Endothelial cell of umbilical vein (primary cell): ENCODE data around the gene S1PR5. TPM values are rescaled to one million over a fixed set of nuclear protein-coding genes. Genes with fewer than 3 reads are reported as not detected.

ENCODE experiments used
- BruUV-seq: library from RNA; stranded (reverse); fragments of 400-500 nt; replicated peaks from 2 replicates; lab custom pipeline; 2021; lab: Mats Ljungman, UMichigan
- CTCF ChIA-PET: fragments of 300-600, 350-600 bp; sonication (Branson Sonifier 250); formaldehyde crosslinking; loops from one replicate; lab custom pipeline; 2021; ENCODE audit warnings: antibody characterized with exemption, inconsistent platforms; lab: Charles Lee
- POLR2A ChIA-PET: fragments of 300-600, 350-600 bp; sonication (Branson Sonifier 250); formaldehyde crosslinking; loops from one replicate; lab custom pipeline; 2021; ENCODE audit warnings: antibody characterized with exemption, inconsistent platforms; lab: Charles Lee
- DNase-seq: peaks from one replicate; pipeline ENCODE4 v3.0.0-alpha.2; 2011; ENCODE audit warnings: low read depth, low spot score
- FAIRE-seq: peaks from 2 replicates; lab custom pipeline; 2011; peaks lifted over from hg19 to GRCh38; lab: Jason Lieb, UNC
- H2AFZ ChIP-seq: 2 replicates; pipeline ENCODE4 v1.6.0; 2012; ENCODE audit warnings: low read depth, low read length, control low read depth, inconsistent platforms
- H3K27ac ChIP-seq: 2 replicates; pipeline ENCODE4 v1.5.1; 2011; ENCODE audit warnings: low read depth, mild to moderate bottlenecking, control low read depth, low read length, moderate library complexity; ENCODE audit not compliant: insufficient read depth
- H3K27me3 ChIP-seq, 2 experiments: 2 replicates each; pipeline versions ENCODE4 v1.6.0 to v1.6.1; 2011; ENCODE audit warnings: low read length in 2 of 2, mixed read lengths in 1 of 2; ENCODE audit not compliant: control insufficient read depth in 2 of 2, insufficient read depth in 2 of 2
- H3K36me3 ChIP-seq, 2 experiments: 2 replicates in 1 of 2; 3 replicates in 1 of 2; pipeline ENCODE4 v1.5.1; 2011; ENCODE audit warnings: low read length in 2 of 2, mild to moderate bottlenecking in 1 of 2, moderate library complexity in 1 of 2; ENCODE audit not compliant: control insufficient read depth in 2 of 2, insufficient read depth in 2 of 2; ENCODE audit errors: extremely low read depth in 1 of 2
- H3K4me1 ChIP-seq: 3 replicates; pipeline ENCODE4 v1.5.1; 2011; ENCODE audit warnings: mild to moderate bottlenecking, low read length; ENCODE audit not compliant: control insufficient read depth, insufficient read depth; ENCODE audit errors: extremely low read depth
- H3K4me2 ChIP-seq: 2 replicates; pipeline ENCODE4 v1.6.1; 2011; ENCODE audit warnings: low read length, control low read depth, mixed read lengths; ENCODE audit not compliant: insufficient read depth
- H3K4me3 ChIP-seq, 3 experiments: fragments of 200-600 bp in 1 of 3; sonication (generic), shearing (Covaris generic) in 1 of 3; replicated peaks in 1 of 3; 2 replicates each; pipeline ENCODE4 v1.5.1; 2011 to 2016; ENCODE audit warnings: control low read depth in 3 of 3, low read length in 3 of 3, mild to moderate bottlenecking in 2 of 3, inconsistent platforms in 1 of 3, low read depth in 1 of 3, moderate library complexity in 1 of 3; ENCODE audit not compliant: insufficient read depth in 1 of 3
- H3K79me2 ChIP-seq: 2 replicates; pipeline ENCODE4 v1.6.0; 2012; ENCODE audit warnings: low read length, inconsistent platforms; ENCODE audit not compliant: control insufficient read depth, insufficient read depth
- H3K9ac ChIP-seq: replicated peaks from 2 replicates; pipeline ENCODE3; 2011; ENCODE audit warnings: low read length, control low read depth; ENCODE audit not compliant: insufficient read depth; ENCODE audit errors: extremely low read depth
- H3K9me1 ChIP-seq: replicated peaks from 3 replicates; pipeline ENCODE4 v1.6.0; 2011; ENCODE audit warnings: mild to moderate bottlenecking, low read length; ENCODE audit not compliant: control insufficient read depth, insufficient read depth; ENCODE audit errors: extremely low read depth
- H3K9me3 ChIP-seq: replicated peaks from 2 replicates; pipeline ENCODE4 v1.5.1; 2012; ENCODE audit warnings: low read length, inconsistent platforms; ENCODE audit not compliant: control insufficient read depth, insufficient read depth
- H4K20me1 ChIP-seq: replicated peaks from 2 replicates; pipeline ENCODE3; 2011; ENCODE audit warnings: mild to moderate bottlenecking, low read length; ENCODE audit not compliant: control insufficient read depth, insufficient read depth; ENCODE audit errors: extremely low read depth
- CTCF ChIP-seq, 2 donors: IDR thresholded peaks; 1 replicate in 1 of 2; 2 replicates in 1 of 2; pipeline ENCODE4 v1.5.1; 2011; ENCODE audit warnings: low read length in 2 of 2, mild to moderate bottlenecking in 2 of 2, moderate library complexity in 2 of 2, control low read depth in 1 of 2, inconsistent platforms in 1 of 2, low read depth in 1 of 2; ENCODE audit not compliant: insufficient read depth in 1 of 2; ENCODE audit errors: extremely low read depth in 1 of 2
- EZH2 ChIP-seq: IDR thresholded peaks from 2 replicates; pipeline ENCODE4 v1.6.1; 2012; ENCODE audit warnings: borderline replicate concordance, low read depth, mild to moderate bottlenecking, moderate library complexity, low read length, inconsistent platforms; ENCODE audit not compliant: severe bottlenecking
- FOS ChIP-seq: IDR thresholded peaks from 2 replicates; pipeline ENCODE4 v1.6.1; 2011; ENCODE audit warnings: mild to moderate bottlenecking, low read length, moderate library complexity, borderline replicate concordance; ENCODE audit not compliant: insufficient read depth
- GATA2 ChIP-seq: IDR thresholded peaks from 2 replicates; pipeline ENCODE4 v1.7.0; 2011; ENCODE audit warnings: low read depth, mild to moderate bottlenecking, moderate library complexity, mixed read lengths, low read length; ENCODE audit not compliant: insufficient read length, insufficient read depth
- JUN ChIP-seq: IDR thresholded peaks from 2 replicates; pipeline ENCODE4 v1.6.1; 2011; ENCODE audit warnings: borderline replicate concordance, low read depth; ENCODE audit not compliant: insufficient read length, insufficient read depth
- MAX ChIP-seq: IDR thresholded peaks from 2 replicates; pipeline ENCODE4 v1.6.1; 2011; ENCODE audit not compliant: insufficient read depth, insufficient read length
- MYC ChIP-seq: IDR thresholded peaks from one replicate; pipeline ENCODE4 v1.6.1; 2011; ENCODE audit warnings: mild to moderate bottlenecking, low read depth, low read length
- POLR2A ChIP-seq: IDR thresholded peaks from 2 replicates; pipeline ENCODE4 v1.6.1; 2012; ENCODE audit warnings: low read depth, mild to moderate bottlenecking, control low read depth, low read length
- POLR2AphosphoS5 ChIP-seq: IDR thresholded peaks from 2 replicates; pipeline ENCODE4 v1.6.1; 2012; ENCODE audit warnings: low read depth, mild to moderate bottlenecking, control low read depth, low read length, moderate library complexity; ENCODE audit not compliant: insufficient read depth
- dilution Hi-C: fragments of 300-500 bp; cut with MboI; formaldehyde crosslinking; loops from one replicate; pipeline ENCODE4 v1.15.0; 2019; ENCODE audit warnings: low sequenced_read_pairs; ENCODE audit not compliant: extremely low pct_ligation_motif_present
- intact Hi-C: fragments of 100-400 bp; cut with micrococcal nuclease; formaldehyde crosslinking; loops from one replicate; pipeline ENCODE4 v1.10.0; 2022
- polyA plus RNA-seq, 4 experiments: library from polyadenylated mRNA; depleted of rRNA in 3 of 4; stranded (reverse) in 3 of 4; unstranded in 1 of 4; fragments of >200 nt; gene quantifications; 2 replicates each; pipeline versions ENCODE4 v1.2.1 to v1.2.3, GENCODE V29; 2011 to 2012; ENCODE audit warnings: missing spikeins in 1 of 4
- total RNA-seq: library from RNA; stranded (reverse); gene quantifications from 2 replicates; pipeline ENCODE4 v1.2.3, GENCODE V29; 2021

The S1PR5 gene
- total and polyA plus RNA-seq, 2 donors (not counting 3 experiments of a cell fraction or from before 2014, with no cell fraction given) = not detected

- H3K9me3 ChIP-seq = no peaks in the 10 kb centered on the region
- H3K27ac ChIP-seq = no peak overlapping the region
- dilution Hi-C loops = no loop called here
- BruUV-seq = no TSS peak
- H3K27me3 ChIP-seq = no peaks in the 10 kb centered on the region
- H2AFZ ChIP-seq = no peak overlapping the region
- DNase-seq (no peak), FAIRE-seq (no peak)
- peaks cover 7% of the 10 kb centered on the region for H3K4me1 ChIP-seq
- no peaks in the 10 kb centered on the region for H3K9me1 ChIP-seq
- ChIA-PET CTCF (interaction anchor here (0.9 to 2.3 kb wide), 13 partner anchors 9 to 222 kb away, joined by 3 to 22 read pairs (median 6); partner anchors contain the start of gene CDC37), POLR2A (interaction anchor here (0.8 kb wide), 1 partner anchor 47 kb away, joined by 4 read pairs; no protein-coding TSS in a partner anchor)
- no peaks in the 10 kb centered on the region for H4K20me1 ChIP-seq
- TF ChIP-seq CTCF (IDR thresholded peaks at IDR 0.05; ENCODE audit: extremely low read depth in 1 of 2, insufficient read depth in 1 of 2, low read depth in 1 of 2, low read length in 2 of 2) (no peak), GATA2 (no peak), FOS (no peak), JUN (no peak), POLR2AphosphoS5 (no peak), EZH2 (no peak), MYC (no peak), POLR2A (no peak), MAX (no peak)
- H3K36me3 ChIP-seq = no peaks in the 10 kb centered on the region
- no peak overlapping the region for H3K4me2 ChIP-seq
- no peak overlapping the region for H3K9ac ChIP-seq
- intact Hi-C loops = loop anchor here (2.0 to 10.0 kb wide), 2 partner anchors 74 to 216 kb away; no protein-coding TSS in a partner anchor
- no peaks in the 10 kb centered on the region for H3K79me2 ChIP-seq
- no peak overlapping the region for H3K4me3 ChIP-seq
These were observed 38.8 kb downstream of the S1PR5 start for GRCh38 chr19:10478476-10478875.
